Raji (cell line): ENCODE data around the gene MID1IP1.
A peak's percentile ranks its signal among the peaks of the same experiment; 100 is the strongest.

Experiments
- POLR2A ChIP-seq: IDR thresholded peaks from 2 replicates; pipeline ENCODE4 v1.6.1; 2011; ENCODE audit warnings: low read depth, low read length, control low read depth; ENCODE audit not compliant: insufficient read depth

The MID1IP1 gene

DNA sequence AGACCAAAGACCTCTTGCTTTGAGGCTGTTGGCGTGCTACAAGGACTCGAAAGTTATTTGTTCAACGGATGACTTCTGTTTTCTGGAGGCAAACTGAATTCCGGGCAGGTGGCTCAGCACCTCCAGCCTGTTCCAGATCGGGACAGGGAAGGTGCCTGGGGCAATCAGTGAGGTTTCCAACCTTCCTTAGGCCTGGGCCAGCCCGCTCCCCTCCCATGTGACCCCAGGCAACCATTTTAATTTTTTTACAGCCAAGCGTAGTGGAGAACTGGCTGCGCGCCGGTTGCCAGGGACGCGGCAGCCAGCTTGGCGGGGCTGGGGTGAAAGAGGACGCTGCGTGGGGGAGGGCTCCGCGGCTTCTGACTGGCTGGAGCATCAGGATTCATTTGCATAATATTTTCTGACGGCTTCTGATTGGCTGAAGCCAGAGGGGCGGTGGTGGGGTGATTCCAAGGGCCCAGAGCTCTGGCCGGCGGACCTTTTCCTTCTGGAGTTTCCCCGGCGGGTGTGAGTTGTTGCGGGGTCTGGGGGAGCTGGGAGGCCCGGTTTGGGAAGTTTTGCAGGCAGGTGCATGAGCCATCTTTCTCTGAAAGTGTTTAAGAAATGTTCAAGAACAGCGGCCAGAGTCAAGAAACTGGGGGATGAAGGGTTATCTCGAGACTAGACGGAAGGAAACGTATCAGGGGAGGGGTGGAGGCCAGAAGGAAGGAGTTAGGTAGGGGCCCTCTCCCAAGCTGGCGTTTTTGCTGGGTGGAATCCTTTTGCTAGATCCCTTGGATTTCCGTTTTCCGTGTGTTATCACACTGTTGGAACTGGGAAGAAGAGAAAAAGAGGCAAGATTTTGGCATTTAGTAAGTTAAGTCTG, at the start of gene MID1IP1:
Gene MID1IP1, plus strand, starts transcription at position 479 of the 865 bp plus-strand sequence. CDS start 3,488 bp downstream, outside the sequence.
- TF ChIP-seq POLR2A, result no peak

DNA sequence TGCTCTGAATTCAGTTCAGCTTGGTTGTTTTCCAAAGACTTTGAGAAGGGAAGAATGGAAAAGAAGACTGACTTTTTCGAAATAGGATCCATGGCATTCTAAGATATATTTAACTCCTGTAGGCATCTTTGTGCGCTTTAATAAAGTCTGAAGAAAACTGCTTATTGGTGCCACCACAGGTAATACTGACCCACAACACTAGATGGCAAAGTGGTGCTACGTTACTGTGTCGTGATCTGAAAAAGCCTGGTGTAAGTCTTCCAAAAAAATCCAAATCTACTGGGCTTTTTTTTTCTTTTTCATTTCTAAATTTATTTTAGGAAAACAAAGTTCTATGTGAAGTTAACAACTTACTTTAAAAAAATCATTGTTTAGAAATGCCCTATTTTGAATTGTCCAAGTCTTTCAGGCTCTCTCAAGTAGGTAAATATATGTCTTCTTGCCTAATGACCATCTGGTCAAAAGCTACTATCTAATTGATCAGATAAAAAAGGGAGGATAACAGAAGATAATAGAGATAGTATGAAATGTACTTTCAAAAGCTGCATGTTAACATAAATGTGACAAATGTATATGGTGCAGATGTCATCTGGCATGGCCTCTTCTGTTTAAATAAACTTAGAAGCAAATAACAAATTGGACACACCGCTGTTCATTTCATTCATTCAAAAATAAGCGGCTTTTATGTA, 47.0 kb upstream of the MID1IP1 start:
- TF ChIP-seq POLR2A, result no peak

GRCh38 chrX:38754818-38755718, 46.2 kb upstream of the MID1IP1 start:
- TF ChIP-seq POLR2A, result no peak

- TF ChIP-seq POLR2A, result no peak
Observed at GRCh38 chrX:38760883-38761282, 40.4 kb upstream of the MID1IP1 start.

GRCh38 chrX:38768079-38768478, 33.2 kb upstream of the MID1IP1 start:
- no peak for TF ChIP-seq POLR2A

DNA sequence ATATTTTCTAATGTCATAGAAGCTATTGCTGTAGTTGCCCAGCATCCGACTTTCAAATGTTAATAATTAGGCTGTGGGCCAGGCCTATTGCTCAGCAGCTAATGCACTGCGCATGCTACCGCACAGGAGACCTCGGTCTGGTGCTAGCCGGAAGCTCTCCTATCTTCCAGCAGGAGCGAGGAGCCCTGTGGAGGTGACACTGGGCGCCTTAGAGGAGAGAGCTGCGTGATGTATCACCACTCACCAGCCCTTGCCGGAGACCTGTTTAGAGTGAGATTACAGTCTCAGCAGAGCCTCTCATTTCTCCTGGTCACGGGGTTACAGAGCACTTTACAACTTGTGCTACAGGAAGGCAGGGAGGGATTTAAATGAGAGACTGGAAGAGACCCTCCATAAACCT, 31.1 kb upstream of the MID1IP1 start:
- TF ChIP-seq POLR2A, result no peak

GRCh38 chrX:38774249-38774648, 27.0 kb upstream of the MID1IP1 start:
- TF ChIP-seq POLR2A, result no peak

DNA sequence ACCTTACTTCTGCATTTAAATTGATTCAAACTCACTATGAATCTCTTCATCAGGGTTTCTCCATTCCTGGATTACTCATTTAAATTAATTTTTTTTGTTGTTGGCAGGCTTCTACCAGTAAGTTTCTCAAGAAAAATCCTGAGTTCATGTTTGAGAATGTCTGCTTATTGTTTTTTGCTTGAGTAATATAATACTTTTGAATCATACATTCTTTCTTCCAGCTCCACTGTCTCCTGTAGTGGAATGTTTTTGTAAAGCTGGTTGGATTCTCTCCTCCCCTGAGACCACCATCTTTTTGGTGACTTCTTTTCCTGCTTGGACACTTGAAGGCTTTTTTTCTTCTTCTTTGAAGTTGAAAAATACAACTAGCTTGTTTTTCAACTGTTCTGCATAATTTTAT, 4.3 kb upstream of the MID1IP1 start:
- no peak for TF ChIP-seq POLR2A

DNA sequence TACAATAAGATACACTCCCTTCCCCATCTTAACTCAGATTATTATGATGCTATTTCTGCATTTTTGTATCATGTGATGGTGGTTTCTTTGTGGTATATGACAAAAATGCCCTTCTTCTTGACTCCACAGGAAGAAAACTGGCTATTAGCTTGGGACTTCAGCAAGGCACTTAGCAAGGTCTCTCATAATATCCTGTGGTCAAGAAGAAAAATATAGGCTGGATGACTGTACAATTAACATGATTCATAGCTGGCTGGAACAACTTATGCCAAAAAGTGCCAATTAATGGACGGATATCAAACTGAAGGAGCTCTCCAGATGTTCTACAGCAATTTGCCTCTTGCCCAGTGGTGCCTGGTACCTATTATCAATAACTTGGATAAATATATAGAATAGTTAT, 2.3 kb upstream of the MID1IP1 start:
- TF ChIP-seq POLR2A, result no peak

- TF ChIP-seq POLR2A, result no peak
Observed at GRCh38 chrX:38799995-38800580, 1.2 kb upstream of the MID1IP1 start.

DNA sequence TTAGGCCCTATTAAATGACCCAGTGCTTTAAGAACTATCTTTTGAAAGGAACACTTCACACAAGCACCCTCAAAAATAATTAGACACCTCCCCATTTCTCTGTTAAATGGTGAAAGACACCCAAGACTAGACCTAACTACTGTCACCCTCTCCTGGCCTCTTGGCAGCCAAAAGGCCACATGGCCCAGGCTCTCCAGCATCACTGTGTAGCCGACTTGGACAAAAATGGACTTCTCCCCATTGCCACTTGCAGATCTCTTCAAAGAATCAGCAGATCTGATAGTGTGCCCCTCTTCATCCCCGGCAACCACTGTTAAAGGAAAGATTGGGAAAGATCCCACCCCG, 2.0 kb downstream of the MID1IP1 start:
- no peak for TF ChIP-seq POLR2A

- TF ChIP-seq POLR2A, result peak; percentile 79
Observed at GRCh38 chrX:38803588-38804431, 2.6 kb downstream of the MID1IP1 start.

GRCh38 chrX:38804432-38804681, 3.1 kb downstream of the MID1IP1 start:
- TF ChIP-seq POLR2A, result no peak

- 0 out of 2 replicates have a peak, but pooled peaks have one; percentile 40 for TF ChIP-seq POLR2A
Observed at GRCh38 chrX:38804682-38805431, 3.6 kb downstream of the MID1IP1 start.
